GM21515 (cell line): Measurements from ENCODE around the gene BOD1L1.

Experiments
- ATAC-seq: cut with Tn5 transposase; IDR thresholded peaks from one replicate; pipeline ENCODE4 v1.9.1; 2021; ENCODE audit not compliant: unreplicated experiment

The BOD1L1 gene

GRCh38 chr4:13540446-13541175, 86.9 kb downstream of the BOD1L1 start:
- no peak for ATAC-seq

GRCh38 chr4:13539619-13540445, 87.7 kb downstream of the BOD1L1 start:
- ATAC-seq = no peak

- ATAC-seq = no peak
Measured at GRCh38 chr4:13539047-13539618, 88.4 kb downstream of the BOD1L1 start.

- no peak for ATAC-seq
Measured at GRCh38 chr4:13538427-13538973, 89.0 kb downstream of the BOD1L1 start.

- ATAC-seq = no peak
Measured at GRCh38 chr4:13537832-13538177, 89.7 kb downstream of the BOD1L1 start.

GRCh38 chr4:13537011-13537831, 90.3 kb downstream of the BOD1L1 start:
- no peak for ATAC-seq

GRCh38 chr4:13536607-13537006, 90.9 kb downstream of the BOD1L1 start:
- no peak for ATAC-seq

- ATAC-seq = no peak
Measured at GRCh38 chr4:13535708-13536361, 91.7 kb downstream of the BOD1L1 start.

GRCh38 chr4:13535118-13535517, 92.4 kb downstream of the BOD1L1 start:
- no peak for ATAC-seq

- ATAC-seq = no peak
Measured at GRCh38 chr4:13534344-13535063, 93.0 kb downstream of the BOD1L1 start.

GRCh38 chr4:13533670-13534343, 93.7 kb downstream of the BOD1L1 start:
- no peak for ATAC-seq

GRCh38 chr4:13531625-13531998, 95.9 kb downstream of the BOD1L1 start:
- no peak for ATAC-seq

- ATAC-seq = no peak
Measured at GRCh38 chr4:13530823-13531624, 96.5 kb downstream of the BOD1L1 start.

- no peak for ATAC-seq
Measured at GRCh38 chr4:13529128-13529919, 98.2 kb downstream of the BOD1L1 start.

- no peak for ATAC-seq
Measured at GRCh38 chr4:13528821-13529127, 98.8 kb downstream of the BOD1L1 start.

GRCh38 chr4:13527981-13528820, 99.3 kb downstream of the BOD1L1 start:
- peak; percentile 83 for ATAC-seq
